Right lobe of liver (tissue), 4 donors: ENCODE measurements around the gene KCNIP1.

Source experiments
- POLR2A ChIP-seq: fragments of 450-650 bp; IDR thresholded peaks from one replicate; pipeline ENCODE4 v1.6.1; 2017; ENCODE audit warnings: antibody characterized with exemption, mild to moderate bottlenecking
- TF ChIP-seq, protein P1 (sequence below), 4 donors: fragments of 200-600 bp in 3 of 4; fragments of 450-650 bp in 1 of 4; IDR thresholded peaks; one replicate each; pipeline versions ENCODE4 v1.5.1 to v1.8.0; 2016 to 2022; ENCODE audit warnings: antibody characterized with exemption in 4 of 4, mild to moderate bottlenecking in 2 of 4
- donor health status: DM: no; HTN: no; CAD: no.
- donor health status: DM: no; HTN: no; CAD: no.
- donor health status: DM: no; HTN: yes; CAD: no.

DNA sequence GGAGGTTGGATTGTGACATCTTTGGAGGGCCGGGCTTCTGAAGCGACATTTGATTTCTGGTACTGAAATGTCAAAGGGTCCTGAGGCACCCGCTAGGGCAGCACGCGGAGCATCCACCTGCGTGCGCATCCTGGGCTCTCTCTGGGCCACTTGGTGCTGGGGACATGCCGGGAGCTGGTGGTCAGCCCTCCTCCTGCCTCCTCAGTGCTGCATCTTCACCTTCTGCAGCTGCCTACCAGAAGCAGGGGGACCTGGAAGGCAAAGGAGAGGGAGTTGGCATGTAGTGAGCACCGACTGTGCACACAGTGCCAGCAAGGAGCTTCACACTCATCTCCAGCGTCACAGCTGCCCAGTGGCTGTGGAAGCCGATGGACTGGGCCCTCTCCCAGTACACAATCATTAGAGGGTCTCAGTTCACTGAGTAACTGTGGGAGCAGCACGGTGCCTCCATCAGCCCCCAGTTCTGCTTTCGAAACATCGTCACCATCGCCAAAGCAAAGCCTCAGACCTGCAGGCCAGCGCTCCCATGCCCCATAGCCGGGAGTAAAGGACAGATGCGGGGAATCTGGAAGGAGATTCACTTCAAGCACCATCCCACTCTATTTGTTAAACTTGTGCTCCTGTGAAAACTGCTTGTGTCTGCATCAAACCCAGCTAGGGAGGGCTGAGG, 138.4 kb downstream of the KCNIP1 start:
- TF ChIP-seq, protein P1, sequence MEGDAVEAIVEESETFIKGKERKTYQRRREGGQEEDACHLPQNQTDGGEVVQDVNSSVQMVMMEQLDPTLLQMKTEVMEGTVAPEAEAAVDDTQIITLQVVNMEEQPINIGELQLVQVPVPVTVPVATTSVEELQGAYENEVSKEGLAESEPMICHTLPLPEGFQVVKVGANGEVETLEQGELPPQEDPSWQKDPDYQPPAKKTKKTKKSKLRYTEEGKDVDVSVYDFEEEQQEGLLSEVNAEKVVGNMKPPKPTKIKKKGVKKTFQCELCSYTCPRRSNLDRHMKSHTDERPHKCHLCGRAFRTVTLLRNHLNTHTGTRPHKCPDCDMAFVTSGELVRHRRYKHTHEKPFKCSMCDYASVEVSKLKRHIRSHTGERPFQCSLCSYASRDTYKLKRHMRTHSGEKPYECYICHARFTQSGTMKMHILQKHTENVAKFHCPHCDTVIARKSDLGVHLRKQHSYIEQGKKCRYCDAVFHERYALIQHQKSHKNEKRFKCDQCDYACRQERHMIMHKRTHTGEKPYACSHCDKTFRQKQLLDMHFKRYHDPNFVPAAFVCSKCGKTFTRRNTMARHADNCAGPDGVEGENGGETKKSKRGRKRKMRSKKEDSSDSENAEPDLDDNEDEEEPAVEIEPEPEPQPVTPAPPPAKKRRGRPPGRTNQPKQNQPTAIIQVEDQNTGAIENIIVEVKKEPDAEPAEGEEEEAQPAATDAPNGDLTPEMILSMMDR (IDR thresholded peaks at IDR 0.05): no peak
- no peak for TF ChIP-seq POLR2A
